Left ventricle myocardium superior (tissue), 1 donor: ENCODE data around the gene CCDC74A. TPM values are rescaled to one million over a fixed set of nuclear protein-coding genes. Genes with fewer than 3 reads are reported as not detected.
"Not testable (repeated sequence)": the region's sequence is repeated elsewhere in the genome, so short reads cannot be mapped to it uniquely, and the experiment has no call there.

Source experiments
- ATAC-seq: fragments of 200-7000 bp; cut with Tn5 transposase; one replicate; pipeline ENCODE4 v1.9.1; 2020; ENCODE audit warnings: mild to moderate bottlenecking, moderate library complexity
- DNase-seq: peaks from one replicate; pipeline ENCODE4 v3.0.0-alpha.2; 2020
- intact Hi-C: fragments of 100-400 bp; cut with micrococcal nuclease; formaldehyde crosslinking; loops from one replicate; pipeline ENCODE4 v1.11.0; 2022
- total RNA-seq: library from RNA; stranded (reverse); fragmentation: NEBNext Ultra II Directional; extraction: Animal tissue kit (Norgen Biotek cat#: 25700); gene quantifications from one replicate; pipeline ENCODE4 v1.2.1, GENCODE V29; 2021
- donor health status: DM: no; HTN: yes; CAD: no; lungs with severe emphysema.

CCDC74A gene
- total RNA-seq, 1 donor from 2014 or later = 1.0 TPM

- no peak for DNase-seq
- peak; percentile 21 for ATAC-seq
- intact Hi-C loops = no loop called here
These were observed 34.3 kb upstream of the CCDC74A start for GRCh38 chr2:131493199-131493968.

GRCh38 chr2:131495506-131495905, 32.2 kb upstream of the CCDC74A start:
- DNase-seq, intact Hi-C loops, ATAC-seq: not testable (repeated sequence)

DNA sequence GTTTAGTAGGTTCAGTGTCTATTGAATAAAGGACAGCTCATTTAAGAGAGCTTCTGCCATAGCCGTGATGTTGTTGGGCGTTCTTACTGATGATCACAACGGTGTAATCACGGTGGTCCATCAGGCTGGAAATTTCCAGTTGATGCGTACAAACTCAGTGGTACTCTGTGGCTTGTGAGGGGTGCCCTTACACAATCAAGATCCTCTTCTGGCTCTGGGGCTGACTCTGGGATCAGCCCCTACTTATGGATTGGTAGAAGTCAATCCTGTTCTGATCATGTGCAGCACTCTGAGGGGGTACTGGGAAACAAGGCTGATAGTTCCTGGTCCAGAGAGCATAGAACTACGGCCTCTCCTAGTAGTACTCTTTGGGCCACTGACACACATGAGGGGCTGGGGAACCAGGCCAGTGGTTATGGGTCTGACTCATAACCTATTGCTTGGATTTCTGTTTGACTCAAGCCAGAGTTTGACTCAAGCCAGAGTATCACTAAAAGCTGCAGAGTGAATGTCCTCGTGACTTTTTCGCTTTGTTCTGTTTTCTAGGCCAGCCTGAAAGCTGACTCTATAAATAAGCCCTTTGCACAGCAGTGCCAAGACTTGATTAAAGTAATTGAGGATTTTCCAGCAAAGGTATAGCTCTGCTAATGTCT, 29.2 kb upstream of the CCDC74A start:
- intact Hi-C loops, DNase-seq: not testable (repeated sequence)
- peak; percentile 86 for ATAC-seq

GRCh38 chr2:131503587-131503986, 24.1 kb upstream of the CCDC74A start:
- intact Hi-C loops, ATAC-seq, DNase-seq: not testable (repeated sequence)

GRCh38 chr2:131504082-131504750, 23.5 kb upstream of the CCDC74A start:
- DNase-seq, ATAC-seq, intact Hi-C loops: not testable (repeated sequence)

DNA sequence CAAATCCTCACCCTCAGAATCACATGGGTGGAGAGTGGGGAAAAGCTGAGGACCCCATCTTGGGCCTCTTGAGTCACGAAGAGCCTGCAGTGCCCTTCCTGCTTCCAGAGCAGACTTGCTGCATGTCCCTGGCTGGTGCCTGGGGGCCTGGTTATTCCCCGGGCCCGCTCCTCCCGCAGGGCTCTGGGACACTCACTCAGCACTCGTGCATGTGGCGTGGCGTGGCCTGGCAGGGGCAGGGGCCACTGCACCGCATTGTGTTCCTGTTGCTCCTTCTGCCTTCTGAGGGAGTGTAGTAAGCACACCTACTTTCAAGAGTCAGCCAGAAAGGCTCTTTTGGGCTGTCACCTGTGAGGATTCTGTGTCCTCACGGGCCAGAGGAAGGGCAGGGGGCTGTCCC, 18.1 kb upstream of the CCDC74A start:
- no peak for DNase-seq
- ATAC-seq = no peak
- intact Hi-C loops = no loop called here

- ATAC-seq = peak; percentile 44
- DNase-seq = not testable (repeated sequence)
These were observed 16.3 kb upstream of the CCDC74A start for GRCh38 chr2:131511291-131511968.

DNA sequence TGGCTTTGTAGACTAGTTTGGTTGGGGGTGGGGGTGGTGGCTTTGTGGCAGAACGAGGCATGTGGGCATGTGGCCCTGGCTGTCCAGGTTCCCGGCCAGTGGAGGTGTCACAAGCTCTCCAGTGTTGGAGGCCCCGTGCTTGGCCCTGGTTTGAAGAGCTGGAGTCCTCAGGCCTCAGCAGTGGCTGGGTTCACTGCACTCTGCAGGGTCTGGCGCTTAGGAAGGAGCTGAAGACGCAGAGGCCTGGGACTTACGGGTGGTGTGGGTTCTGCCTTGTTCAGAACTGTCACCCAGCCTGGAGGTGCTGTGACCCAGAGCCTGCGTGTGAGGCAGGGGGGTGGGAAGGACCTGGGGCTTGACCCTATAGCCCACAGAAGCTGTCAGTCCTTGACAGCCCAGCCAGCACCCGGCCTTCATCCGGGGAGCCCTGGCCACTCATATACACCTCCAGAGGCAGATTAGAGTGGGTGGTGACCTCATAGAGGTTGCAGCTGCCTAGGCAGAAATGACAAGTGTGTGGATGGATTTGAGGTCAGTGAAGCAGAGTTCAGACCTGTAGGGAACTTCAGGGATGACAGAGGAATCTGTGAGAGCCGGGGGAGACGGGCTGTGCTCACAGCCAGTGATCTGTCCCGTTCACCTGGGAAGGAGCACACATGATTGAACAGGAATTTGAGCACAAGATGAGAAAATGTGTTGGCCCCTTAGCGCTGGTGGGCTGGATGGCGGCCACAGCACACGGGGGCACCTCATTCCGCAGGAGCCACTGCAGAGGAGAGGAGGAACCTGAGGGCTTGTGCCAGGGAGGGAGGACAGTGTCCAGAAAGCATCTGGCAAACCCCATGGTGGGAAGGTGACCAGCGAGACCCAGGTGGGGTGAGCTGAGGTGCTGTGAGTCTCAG, 15.5 kb upstream of the CCDC74A start:
- ATAC-seq = peak; percentile 51
- intact Hi-C loops, DNase-seq: not testable (repeated sequence)

More at GRCh38 chr2:131511291-131511968, 16.3 kb upstream of the CCDC74A start:
- intact Hi-C loops = not testable (repeated sequence)

DNA sequence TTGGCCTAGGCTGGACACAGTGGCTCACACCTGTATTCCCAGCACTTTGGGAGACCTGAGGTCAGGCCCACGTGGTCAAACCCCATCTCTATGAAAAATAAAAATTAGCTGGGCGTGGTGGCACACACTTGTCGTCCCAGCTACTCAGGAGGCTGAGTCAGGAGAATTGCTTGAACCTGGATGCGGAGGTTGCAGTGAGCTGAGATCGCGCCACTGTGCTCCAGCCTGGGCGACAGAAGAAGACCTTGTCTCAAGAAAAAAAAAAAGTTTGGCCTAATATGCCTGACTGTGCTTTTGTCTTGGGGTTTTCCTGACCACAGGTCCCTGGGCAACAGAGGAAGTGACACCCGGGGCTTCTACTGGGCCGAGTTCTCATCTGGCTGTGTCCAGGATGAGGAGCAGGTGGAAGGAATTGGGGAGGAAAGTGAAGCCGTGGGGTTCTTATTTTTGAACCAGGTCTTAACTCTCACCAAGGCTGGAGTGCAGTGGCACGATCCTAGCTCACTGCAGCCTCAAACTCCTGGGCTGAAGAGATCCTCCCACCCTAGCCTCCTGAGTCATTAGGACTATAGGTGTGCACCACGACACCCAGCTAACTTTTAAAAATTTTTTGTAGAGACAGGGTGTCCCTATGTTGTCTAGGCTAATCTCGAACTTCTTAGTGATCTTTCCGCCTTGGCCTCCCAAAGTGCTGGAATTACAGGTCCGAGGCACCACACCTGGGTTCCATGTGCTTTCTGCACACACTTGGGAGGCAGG, 13.1 kb upstream of the CCDC74A start:
- ATAC-seq, DNase-seq, intact Hi-C loops: not testable (repeated sequence)

DNA sequence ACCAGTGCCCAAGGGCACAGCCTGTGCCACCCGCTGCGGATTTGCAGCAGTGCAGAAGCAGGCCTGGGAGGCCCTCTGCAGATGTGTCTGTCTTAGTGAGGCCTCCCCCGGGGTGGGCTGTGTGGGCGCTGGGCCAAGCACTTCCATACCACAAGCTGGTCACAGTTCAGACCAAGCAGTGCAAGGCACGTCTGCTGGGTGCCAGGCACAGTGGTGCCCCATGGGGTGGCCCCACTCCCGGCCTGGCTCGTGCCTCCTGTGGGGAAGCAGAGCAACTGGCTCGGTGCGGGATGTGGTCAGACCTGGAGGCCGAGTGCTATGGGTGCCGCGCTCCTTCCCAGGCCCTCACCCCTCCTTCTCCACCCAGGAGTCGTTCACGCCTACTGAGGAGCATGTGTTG, 12.5 kb upstream of the CCDC74A start:
- DNase-seq, intact Hi-C loops, ATAC-seq: not testable (repeated sequence)

GRCh38 chr2:131516011-131516410, 11.7 kb upstream of the CCDC74A start:
- no peak for ATAC-seq
- no peak for DNase-seq
- intact Hi-C loops = no loop called here

DNA sequence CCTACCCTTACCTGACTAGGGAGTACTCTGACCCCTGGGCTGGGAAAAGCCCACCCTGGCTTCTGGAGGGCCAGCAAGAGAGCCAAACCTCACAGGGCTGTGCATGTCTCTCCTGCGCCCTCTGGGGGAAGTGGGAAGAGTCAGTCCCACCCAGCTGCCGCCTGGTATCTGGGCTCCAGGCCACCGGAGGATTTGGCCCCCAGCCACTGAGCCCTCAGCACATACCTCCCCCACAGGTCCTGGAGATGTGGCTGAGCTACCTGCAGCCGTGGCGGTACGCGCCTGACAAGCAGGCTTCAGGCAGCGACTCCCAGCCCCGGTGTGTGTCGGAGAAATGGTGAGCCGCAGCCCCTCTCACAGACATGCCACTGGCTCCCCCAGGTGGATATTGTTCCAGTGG, 11.1 kb upstream of the CCDC74A start:
- intact Hi-C loops = not testable (repeated sequence)
- ATAC-seq = peak; percentile 84
- peak; percentile 82 for DNase-seq

DNA sequence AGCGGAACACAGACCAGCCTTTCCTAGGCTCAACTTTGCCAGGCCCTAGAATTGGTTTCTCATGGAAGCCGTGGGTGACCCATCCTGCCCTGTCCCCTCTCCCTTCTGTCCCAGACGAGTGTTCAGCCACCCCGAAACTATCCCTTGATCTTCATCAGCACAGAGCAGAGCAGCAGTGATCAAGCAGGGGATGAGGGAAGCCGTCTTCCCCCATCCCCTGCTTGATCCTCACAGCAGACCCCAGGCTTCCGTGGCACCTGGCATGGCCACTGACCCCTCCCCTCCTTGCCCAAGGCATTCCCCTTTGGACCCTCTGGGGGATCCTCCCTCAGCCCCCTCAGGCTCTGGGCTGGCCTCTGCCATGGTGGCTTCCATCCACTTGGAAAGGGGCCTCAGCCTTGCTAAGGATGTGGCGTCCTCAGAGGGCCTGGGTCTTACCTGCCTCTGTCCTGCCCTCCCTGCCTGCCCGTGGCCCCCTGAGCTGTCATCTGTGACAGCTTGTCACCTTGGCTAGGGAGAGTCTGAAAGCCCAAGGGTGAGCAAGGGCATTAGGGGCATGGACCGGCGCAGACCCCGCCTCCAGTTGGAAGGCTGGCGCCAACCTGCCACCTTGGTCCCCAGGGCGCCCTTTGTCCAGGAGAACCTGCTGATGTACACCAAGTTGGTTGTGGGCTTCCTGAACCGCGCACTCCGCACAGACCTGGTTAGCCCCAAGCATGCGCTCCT, 10.4 kb upstream of the CCDC74A start:
- intact Hi-C loops = no loop called here
- ATAC-seq (no peak), DNase-seq (no peak)

- intact Hi-C loops = not testable (repeated sequence)
These were observed 9.8 kb upstream of the CCDC74A start for GRCh38 chr2:131517856-131518255.

DNA sequence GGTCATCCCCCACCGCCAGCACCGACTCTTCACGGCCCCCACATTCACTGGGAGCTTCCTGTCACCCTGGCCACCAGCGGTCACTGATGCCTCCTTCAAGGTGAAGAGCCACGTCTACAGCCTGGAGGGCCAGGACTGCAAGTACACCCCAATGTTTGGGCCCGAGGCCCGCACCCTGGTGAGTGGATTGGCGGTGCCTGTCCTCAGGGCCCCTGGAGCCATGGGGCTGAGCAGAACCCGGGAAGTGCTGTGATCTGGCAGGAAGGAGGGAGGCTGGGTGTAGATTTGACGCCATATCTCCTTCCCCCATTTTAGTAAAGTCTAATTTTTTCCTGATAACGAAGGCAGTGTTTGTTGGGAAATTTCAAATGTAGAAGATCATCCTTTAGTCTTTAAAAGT, 9.2 kb upstream of the CCDC74A start:
- DNase-seq, ATAC-seq, intact Hi-C loops: not testable (repeated sequence)

More at GRCh38 chr2:131517856-131518255, 9.8 kb upstream of the CCDC74A start:
- DNase-seq, ATAC-seq: not testable (repeated sequence)

- intact Hi-C loops = no loop called here
- ATAC-seq (no peak), DNase-seq (no peak)
These were observed 8.2 kb upstream of the CCDC74A start for GRCh38 chr2:131519466-131519865.
